Activated CD4-positive, alpha-beta T cell treated with anti-CD3 and anti-CD28 coated beads for 24 hours (primary cell): Measurements from ENCODE around the gene NASP.

ENCODE experiments used
- DNase-seq, 2 donors: peaks; one replicate each; pipeline ENCODE4 v3.0.0-alpha.2; 2020; ENCODE audit warnings: low read depth in 2 of 2

Gene NASP

GRCh38 chr1:45583666-45584350, at the start of gene NASP:
Gene NASP (plus strand): TSS chr1:45584041. CDS start chr1:45584147, 106 bp downstream.
- peak; percentile 89 to 92 for DNase-seq

GRCh38 chr1:45535988-45536766, 47.7 kb upstream of the NASP start:
- no peak for DNase-seq

GRCh38 chr1:45536886-45537285, 47.0 kb upstream of the NASP start:
- DNase-seq = no peak

GRCh38 chr1:45541193-45541592, 42.6 kb upstream of the NASP start:
- DNase-seq = no peak

- DNase-seq = no peak
Measured at GRCh38 chr1:45542591-45542990, 41.2 kb upstream of the NASP start.

- peak; percentile 52 to 62 for DNase-seq
Measured at GRCh38 chr1:45543581-45544417, 40.0 kb upstream of the NASP start.

GRCh38 chr1:45544530-45544929, 39.3 kb upstream of the NASP start:
- no peak for DNase-seq

- DNase-seq = no peak
Measured at GRCh38 chr1:45545019-45545493, 38.8 kb upstream of the NASP start.

GRCh38 chr1:45545553-45546310, 38.1 kb upstream of the NASP start:
- DNase-seq = no peak

GRCh38 chr1:45550401-45551351, 33.2 kb upstream of the NASP start, which contains the start of gene AKR1A1:
Gene AKR1A1 (plus strand): TSS chr1:45550826. CDS start chr1:45561795, 10,969 bp downstream.
- DNase-seq = peak; percentile 81

- no peak for DNase-seq
Measured at GRCh38 chr1:45551684-45552083, 32.2 kb upstream of the NASP start.

- no peak for DNase-seq
Measured at GRCh38 chr1:45552331-45552730, 31.5 kb upstream of the NASP start.

- DNase-seq = no peak
Measured at GRCh38 chr1:45554198-45554597, 29.6 kb upstream of the NASP start.

- DNase-seq = no peak
Measured at GRCh38 chr1:45557422-45557944, 26.4 kb upstream of the NASP start.

GRCh38 chr1:45563843-45564242, 20.0 kb upstream of the NASP start:
- DNase-seq = no peak

- DNase-seq = no peak
Measured at GRCh38 chr1:45566722-45567121, 17.1 kb upstream of the NASP start.

- no peak for DNase-seq
Measured at GRCh38 chr1:45567911-45568310, 15.9 kb upstream of the NASP start.

- DNase-seq = no peak
Measured at GRCh38 chr1:45568421-45568820, 15.4 kb upstream of the NASP start.

GRCh38 chr1:45569571-45569961, 14.3 kb upstream of the NASP start:
- DNase-seq = no peak
